ENCODE data around the gene ADGRG6.
A peak's percentile ranks its signal among the peaks of the same experiment; 100 is the strongest.

The ADGRG6 gene

GRCh38 chr6:142373268-142374090 lies 71.7 kb downstream of the ADGRG6 start:
- Histone ChIP-seq H3K9ac (ENCODE audit: insufficient read length) (no peak overlapping the region), H3K9me3 (ENCODE audit: low read depth, low read length) (no peaks in the 10 kb centered on the region), H3K36me3 (ENCODE audit: insufficient read depth, low read length) (no peaks in the 10 kb centered on the region), H3K4me3 (no peak overlapping the region), H3K27ac (no peak overlapping the region)
- no peak for DNase-seq (ENCODE audit: low read depth, low spot score)
- no peak for TF ChIP-seq POLR2AphosphoS5 (IDR thresholded peaks at IDR 0.05; ENCODE audit: borderline replicate concordance, low read depth, low read length)
- no peak for TF ChIP-seq FOXP2 (optimal IDR thresholded peaks at IDR 0.05; ENCODE audit: control extremely low read depth, extremely low read length, insufficient read depth)
- no peak for TF ChIP-seq EZH2 (IDR thresholded peaks at IDR 0.05)

- TF ChIP-seq EZH2 (IDR thresholded peaks at IDR 0.05) (no peak), FOXP2 (optimal IDR thresholded peaks at IDR 0.05; ENCODE audit: control extremely low read depth, extremely low read length, insufficient read depth) (no peak), POLR2AphosphoS5 (IDR thresholded peaks at IDR 0.05; ENCODE audit: borderline replicate concordance, low read depth, low read length) (no peak)
Measured at GRCh38 chr6:142374091-142374770, 72.4 kb downstream of the ADGRG6 start.

GRCh38 chr6:142374965-142375733 lies 73.3 kb downstream of the ADGRG6 start:
- Histone ChIP-seq H3K9ac (ENCODE audit: insufficient read length) (no peak overlapping the region), H3K9me3 (ENCODE audit: low read depth, low read length) (no peaks in the 10 kb centered on the region), H3K27ac (no peak overlapping the region), H3K36me3 (ENCODE audit: insufficient read depth, low read length) (no peaks in the 10 kb centered on the region), H3K4me3 (no peak overlapping the region)
- no peak for DNase-seq (ENCODE audit: low read depth, low spot score)
- TF ChIP-seq POLR2AphosphoS5 (IDR thresholded peaks at IDR 0.05; ENCODE audit: borderline replicate concordance, low read depth, low read length): no peak
- TF ChIP-seq FOXP2 (optimal IDR thresholded peaks at IDR 0.05; ENCODE audit: control extremely low read depth, extremely low read length, insufficient read depth): no peak
- TF ChIP-seq EZH2 (IDR thresholded peaks at IDR 0.05): no peak

More at GRCh38 chr6:142374091-142374770, 72.4 kb downstream of the ADGRG6 start:
- Histone ChIP-seq H3K4me3 (no peak overlapping the region), H3K27ac (no peak overlapping the region), H3K36me3 (ENCODE audit: insufficient read depth, low read length) (no peaks in the 10 kb centered on the region), H3K9me3 (ENCODE audit: low read depth, low read length) (no peaks in the 10 kb centered on the region), H3K9ac (ENCODE audit: insufficient read length) (no peak overlapping the region)
- no peak for DNase-seq (ENCODE audit: low read depth, low spot score)

GRCh38 chr6:142376115-142376514 lies 74.3 kb downstream of the ADGRG6 start:
- no peak overlapping the region for H3K9ac ChIP-seq (ENCODE audit: insufficient read length)
- no peak for TF ChIP-seq FOXP2 (optimal IDR thresholded peaks at IDR 0.05; ENCODE audit: control extremely low read depth, extremely low read length, insufficient read depth)
- TF ChIP-seq POLR2AphosphoS5 (IDR thresholded peaks at IDR 0.05; ENCODE audit: borderline replicate concordance, low read depth, low read length): no peak
- TF ChIP-seq EZH2 (IDR thresholded peaks at IDR 0.05): no peak
- H3K36me3 ChIP-seq (ENCODE audit: insufficient read depth, low read length): no peaks in the 10 kb centered on the region
- DNase-seq (ENCODE audit: low read depth, low spot score): no peak
- no peak overlapping the region for H3K4me3 ChIP-seq
- H3K9me3 ChIP-seq (ENCODE audit: low read depth, low read length): no peaks in the 10 kb centered on the region
- H3K27ac ChIP-seq: no peak overlapping the region

GRCh38 chr6:142376800-142377496 lies 75.1 kb downstream of the ADGRG6 start:
- DNase-seq (ENCODE audit: low read depth, low spot score): no peak
- TF ChIP-seq EZH2 (IDR thresholded peaks at IDR 0.05) (no peak), POLR2AphosphoS5 (IDR thresholded peaks at IDR 0.05; ENCODE audit: borderline replicate concordance, low read depth, low read length) (no peak), FOXP2 (optimal IDR thresholded peaks at IDR 0.05; ENCODE audit: control extremely low read depth, extremely low read length, insufficient read depth) (no peak)
- Histone ChIP-seq H3K36me3 (ENCODE audit: insufficient read depth, low read length) (no peaks in the 10 kb centered on the region), H3K9me3 (ENCODE audit: low read depth, low read length) (no peaks in the 10 kb centered on the region), H3K9ac (ENCODE audit: insufficient read length) (no peak overlapping the region), H3K27ac (no peak overlapping the region; the same call in 1 of the 2 replicates), H3K4me3 (no peak overlapping the region)

GRCh38 chr6:142377497-142377848 lies 75.7 kb downstream of the ADGRG6 start:
- H3K4me3 ChIP-seq: no peak overlapping the region
- H3K27ac ChIP-seq: peak overlapping the region; percentile 90
- TF ChIP-seq POLR2AphosphoS5 (IDR thresholded peaks at IDR 0.05; ENCODE audit: borderline replicate concordance, low read depth, low read length) (no peak), FOXP2 (optimal IDR thresholded peaks at IDR 0.05; ENCODE audit: control extremely low read depth, extremely low read length, insufficient read depth) (no peak)
- no peak for DNase-seq (ENCODE audit: low read depth, low spot score)
- H3K9me3 ChIP-seq (ENCODE audit: low read depth, low read length): no peaks in the 10 kb centered on the region
- no peak overlapping the region for H3K9ac ChIP-seq (ENCODE audit: insufficient read length)
- no peaks in the 10 kb centered on the region for H3K36me3 ChIP-seq (ENCODE audit: insufficient read depth, low read length)

GRCh38 chr6:142378138-142378875 lies 76.5 kb downstream of the ADGRG6 start:
- Histone ChIP-seq H3K9me3 (ENCODE audit: low read depth, low read length) (no peaks in the 10 kb centered on the region), H3K9ac (ENCODE audit: insufficient read length) (peak overlapping the region; percentile 57), H3K36me3 (ENCODE audit: insufficient read depth, low read length) (no peaks in the 10 kb centered on the region), H3K27ac (peak overlapping the region; percentile 90), H3K4me3 (peak overlapping the region; percentile 61)
- TF ChIP-seq FOXP2 (optimal IDR thresholded peaks at IDR 0.05; ENCODE audit: control extremely low read depth, extremely low read length, insufficient read depth) (no peak), POLR2AphosphoS5 (IDR thresholded peaks at IDR 0.05; ENCODE audit: borderline replicate concordance, low read depth, low read length) (no peak; the same call in 1 of the 2 replicates), EZH2 (IDR thresholded peaks at IDR 0.05) (no peak)
- peak; percentile 81 for DNase-seq (ENCODE audit: low read depth, low spot score)

All from SK-N-MC (cell line).